ENCODE results near the gene CYB5R3.

DNA sequence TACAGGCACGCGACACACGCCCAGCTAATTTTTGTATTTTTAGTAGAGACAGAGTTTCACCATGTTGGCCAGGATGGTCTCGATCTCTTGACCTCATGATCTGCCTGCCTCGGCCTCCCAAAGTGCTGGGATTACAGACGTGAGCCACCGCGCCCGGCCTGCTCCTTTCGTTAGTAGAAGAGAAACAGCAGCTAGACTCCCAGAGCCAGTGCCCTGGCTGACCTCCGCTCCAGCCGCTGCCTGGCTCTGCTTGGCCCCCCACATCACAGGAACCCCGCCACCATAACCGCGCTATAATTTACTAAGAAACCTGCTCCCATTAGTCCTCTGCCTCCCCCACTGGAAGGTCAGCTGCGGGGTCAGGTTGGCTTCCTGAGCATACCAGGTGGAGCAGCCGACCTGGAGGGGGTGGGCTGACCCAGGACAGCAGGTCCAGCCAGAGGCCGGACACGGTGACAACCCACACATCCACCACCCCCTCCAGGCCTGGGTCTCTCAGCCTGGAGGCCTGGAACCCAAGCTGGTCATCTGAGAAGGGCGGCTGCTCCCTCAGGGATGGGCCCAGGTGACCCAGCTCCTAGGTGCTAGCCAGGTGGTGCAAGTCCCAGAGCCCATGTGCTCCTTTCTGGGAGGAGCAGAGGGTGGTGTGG is 27.0 kb downstream of the CYB5R3 start:
- TF ChIP-seq, protein P1, sequence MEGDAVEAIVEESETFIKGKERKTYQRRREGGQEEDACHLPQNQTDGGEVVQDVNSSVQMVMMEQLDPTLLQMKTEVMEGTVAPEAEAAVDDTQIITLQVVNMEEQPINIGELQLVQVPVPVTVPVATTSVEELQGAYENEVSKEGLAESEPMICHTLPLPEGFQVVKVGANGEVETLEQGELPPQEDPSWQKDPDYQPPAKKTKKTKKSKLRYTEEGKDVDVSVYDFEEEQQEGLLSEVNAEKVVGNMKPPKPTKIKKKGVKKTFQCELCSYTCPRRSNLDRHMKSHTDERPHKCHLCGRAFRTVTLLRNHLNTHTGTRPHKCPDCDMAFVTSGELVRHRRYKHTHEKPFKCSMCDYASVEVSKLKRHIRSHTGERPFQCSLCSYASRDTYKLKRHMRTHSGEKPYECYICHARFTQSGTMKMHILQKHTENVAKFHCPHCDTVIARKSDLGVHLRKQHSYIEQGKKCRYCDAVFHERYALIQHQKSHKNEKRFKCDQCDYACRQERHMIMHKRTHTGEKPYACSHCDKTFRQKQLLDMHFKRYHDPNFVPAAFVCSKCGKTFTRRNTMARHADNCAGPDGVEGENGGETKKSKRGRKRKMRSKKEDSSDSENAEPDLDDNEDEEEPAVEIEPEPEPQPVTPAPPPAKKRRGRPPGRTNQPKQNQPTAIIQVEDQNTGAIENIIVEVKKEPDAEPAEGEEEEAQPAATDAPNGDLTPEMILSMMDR (IDR thresholded peaks at IDR 0.05): no peak
- TF ChIP-seq POLR2A (IDR thresholded peaks at IDR 0.05): no peak

All from prostate gland (tissue), 2 donors.